Activated CD8-positive, alpha-beta T cell treated with anti-CD3 and anti-CD28 coated beads, Interleukin-2, amount 10 ng/mL, durations not matched to agents 7 days and 5 days (primary cell): ENCODE results near the gene PDRG1. TPM values are rescaled to one million over a fixed set of nuclear protein-coding genes. Genes with fewer than 3 reads are reported as not detected.

Experiments used
- ATAC-seq: fragments of 150-1000 bp; cut with Tn5 transposase; one replicate; pipeline ENCODE4 v1.10.0; 2021; ENCODE audit warnings: moderate library complexity
- CTCF ChIA-PET: fragments of 350-600 bp; sonication (Branson Sonifier 250); formaldehyde crosslinking; loops from one replicate; lab custom pipeline; 2021; ENCODE audit warnings: antibody characterized with exemption; lab: Charles Lee
- POLR2A ChIA-PET: fragments of 350-600 bp; sonication (Branson Sonifier 250); formaldehyde crosslinking; loops from one replicate; lab custom pipeline; 2021; ENCODE audit warnings: antibody characterized with exemption; lab: Charles Lee
- DNase-seq: peaks from one replicate; pipeline ENCODE4 v3.0.0-alpha.2; 2020
- H3K27ac Mint-ChIP-seq: one replicate; pipeline ENCODE4 v1.8.0; 2021; ENCODE audit warnings: mild to moderate bottlenecking, mixed read lengths
- H3K27me3 Mint-ChIP-seq: one replicate; pipeline ENCODE4 v1.8.0; 2021; ENCODE audit warnings: low read depth, mixed read lengths
- H3K36me3 Mint-ChIP-seq: one replicate; pipeline ENCODE4 v1.8.0; 2021; ENCODE audit warnings: low read depth, mixed read lengths
- H3K4me1 Mint-ChIP-seq: one replicate; pipeline ENCODE4 v1.8.0; 2021; ENCODE audit warnings: low read depth, mixed read lengths
- H3K4me3 Mint-ChIP-seq: one replicate; pipeline ENCODE4 v1.8.0; 2021; ENCODE audit warnings: mild to moderate bottlenecking, mixed read lengths
- H3K9me3 Mint-ChIP-seq: one replicate; pipeline ENCODE4 v1.8.0; 2022; ENCODE audit warnings: mixed read lengths; ENCODE audit not compliant: insufficient read depth
- total RNA-seq, 2 experiments: library from RNA; stranded (reverse); gene quantifications; one replicate each; pipeline ENCODE4 v1.2.3, GENCODE V29; 2021

The PDRG1 gene
- total RNA-seq, 2 experiments from 2014 or later, result 15.0 to 16.1 TPM

DNA sequence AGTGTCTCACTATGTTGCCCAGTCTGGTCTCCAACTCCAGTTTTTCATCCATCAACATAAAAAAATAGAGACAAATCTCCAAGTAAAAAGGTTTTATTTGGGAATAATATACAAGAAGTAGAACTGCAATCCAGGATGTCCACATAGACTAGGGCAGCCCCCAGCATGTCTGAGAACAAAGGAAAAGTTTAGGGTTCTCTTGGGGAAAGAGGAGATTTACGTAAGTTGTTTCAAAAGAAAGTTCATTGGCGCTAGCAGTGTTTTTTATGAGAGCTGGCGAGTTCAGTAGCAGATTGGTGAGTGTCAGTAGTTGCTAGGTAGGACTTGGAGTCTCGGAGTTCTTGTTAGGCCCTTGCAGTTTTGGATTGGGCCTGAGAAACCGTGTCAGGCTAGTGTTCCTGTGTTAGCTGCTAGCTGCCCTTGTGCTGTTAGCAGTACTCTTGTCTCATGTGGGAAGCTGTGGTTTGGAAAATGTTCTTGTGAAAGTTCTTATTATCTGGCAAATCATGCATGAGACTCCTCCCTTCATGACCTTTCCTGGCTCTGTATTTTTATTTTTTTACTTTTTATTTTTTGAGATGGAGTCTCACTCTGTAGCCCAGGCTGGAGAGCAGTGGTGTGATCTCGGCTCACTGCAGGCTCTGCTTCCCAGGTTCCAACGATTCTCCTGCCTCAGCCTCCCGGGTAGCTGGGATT, 56.7 kb downstream of the PDRG1 start:
- no peak for DNase-seq
- Mint-ChIP-seq H3K4me3 (no peak overlapping the region), H3K4me1 (no peaks in the 10 kb centered on the region), H3K36me3 (no peaks in the 10 kb centered on the region), H3K9me3 (no peaks in the 10 kb centered on the region), H3K27ac (no peak overlapping the region), H3K27me3 (peaks cover 9% of the 10 kb centered on the region)
- ChIA-PET POLR2A (no interaction called here), CTCF (interaction anchor here (2.4 kb wide), 1 partner anchor 49 kb away, joined by 7 read pairs; no protein-coding TSS in a partner anchor)
- ATAC-seq, result no peak

Other genes with a start within 250 kb of the PDRG1 start
- 10 to 100 TPM; 71.4 to 73.0 TPM for gene BCL2L1, start 229.2 kb downstream of the PDRG1 start, total RNA-seq
- 100 to 1,000 TPM; 172 to 174 TPM for gene TPX2, start 212.8 kb downstream of the PDRG1 start, total RNA-seq
- gene MYLK2, start 132.7 kb downstream of the PDRG1 start, total RNA-seq, result under 1 TPM; 0.66 to 0.89 TPM
- not detected for gene FOXS1, start 106.4 kb downstream of the PDRG1 start, total RNA-seq
- gene DUSP15, start 81.5 kb downstream of the PDRG1 start, total RNA-seq, result not detected
- not detected for gene TTLL9, start 81.4 kb downstream of the PDRG1 start, total RNA-seq
- under 1 TPM in 1 of 2 experiments, not detected in 1; 0.03 TPM for gene XKR7, start 16.1 kb upstream of the PDRG1 start, total RNA-seq
- not detected for gene CCM2L, start 58.4 kb upstream of the PDRG1 start, total RNA-seq
- gene HCK, start 100.2 kb upstream of the PDRG1 start, total RNA-seq, result not detected
- 10 to 100 TPM; 29.8 to 30.4 TPM for gene TM9SF4, start 157.7 kb upstream of the PDRG1 start, total RNA-seq